Left forelimb (tissue), 1 donor: ENCODE results near the gene TPR.

ENCODE experiments used
- DNase-seq: peaks from one replicate; pipeline ENCODE4 v3.0.0-alpha.2; 2018; ENCODE audit warnings: low spot score

Gene TPR

GRCh38 chr1:186327331-186327730 is 47.7 kb downstream of the TPR start:
- no peak for DNase-seq

- DNase-seq: no peak
Measured at GRCh38 chr1:186326009-186326408, 49.0 kb downstream of the TPR start.

GRCh38 chr1:186325239-186325638 is 49.8 kb downstream of the TPR start:
- no peak for DNase-seq

DNA sequence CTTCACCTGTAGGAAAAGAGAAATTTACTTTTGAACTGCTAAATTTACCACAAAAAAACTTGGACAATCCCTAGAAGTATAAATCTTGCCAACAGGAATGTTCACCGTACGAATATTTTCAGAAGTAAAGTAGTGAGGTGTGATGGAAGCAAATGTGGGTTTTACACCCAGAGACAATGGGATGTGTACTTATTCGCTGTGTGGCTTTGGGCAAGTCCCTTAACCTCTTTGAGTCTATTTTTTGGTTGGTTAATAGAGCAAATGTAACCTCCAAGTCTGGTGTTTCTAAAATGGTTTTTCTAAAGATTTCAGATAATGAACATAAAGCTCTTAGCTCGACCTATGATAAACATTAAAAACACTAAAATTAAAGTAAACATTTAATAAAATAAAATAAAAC is 51.2 kb downstream of the TPR start:
- no peak for DNase-seq

- no peak for DNase-seq
Measured at GRCh38 chr1:186315570-186315969, 59.5 kb downstream of the TPR start.

GRCh38 chr1:186311375-186312051 is 63.5 kb downstream of the TPR start:
- no peak for DNase-seq

GRCh38 chr1:186310307-186310706 is 64.7 kb downstream of the TPR start:
- DNase-seq: no peak

- DNase-seq: no peak
Measured at GRCh38 chr1:186308264-186309060, 66.6 kb downstream of the TPR start.

GRCh38 chr1:186307445-186307844 is 67.6 kb downstream of the TPR start:
- no peak for DNase-seq

- DNase-seq: no peak
Measured at GRCh38 chr1:186306533-186306932, 68.5 kb downstream of the TPR start.

DNA sequence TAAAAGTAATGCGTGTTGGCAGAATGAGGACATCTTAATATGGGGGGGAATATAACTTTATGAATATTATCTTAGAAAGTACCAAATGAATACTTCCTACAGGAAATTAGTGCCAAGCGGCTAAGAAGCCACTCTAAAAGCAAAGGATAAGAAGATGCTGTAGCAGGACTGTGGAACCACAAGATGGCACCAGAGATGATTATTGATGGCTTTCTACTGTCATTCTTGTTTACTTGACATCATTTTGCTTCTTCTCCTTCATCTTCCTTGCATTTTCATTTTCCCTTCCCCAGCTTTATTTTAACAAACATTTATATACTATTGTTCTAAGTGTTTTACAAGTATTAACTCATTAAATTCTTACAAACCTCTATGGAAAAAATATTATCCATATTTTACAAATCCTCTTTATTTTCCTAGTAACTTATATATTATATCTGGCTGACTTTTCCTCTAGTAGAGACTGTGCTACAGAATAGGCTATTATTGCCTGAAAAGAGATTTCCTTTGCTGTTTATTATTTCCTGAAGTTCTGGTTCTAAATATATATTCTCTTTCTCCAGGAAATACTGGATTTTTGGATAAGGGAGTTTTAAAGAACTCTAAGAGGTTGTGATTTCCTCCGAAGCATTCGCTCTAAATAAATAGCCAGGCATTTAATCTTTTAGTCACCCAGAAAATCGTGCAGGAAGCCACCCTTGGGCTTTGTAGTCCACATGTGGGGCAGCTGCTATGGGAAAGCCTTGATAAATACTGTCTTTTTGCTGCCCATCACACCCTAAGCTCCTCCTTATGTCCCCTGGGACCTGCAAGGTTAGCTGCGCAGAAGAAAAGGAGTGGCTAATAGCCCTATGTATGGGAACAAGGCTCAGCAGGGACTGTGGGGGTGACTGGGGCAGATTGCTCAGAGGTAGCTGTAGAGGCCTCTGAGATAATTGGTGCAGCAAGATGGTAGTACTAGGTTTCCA is 69.8 kb downstream of the TPR start:
- no peak for DNase-seq

GRCh38 chr1:186303911-186304310 is 71.1 kb downstream of the TPR start:
- DNase-seq: no peak

GRCh38 chr1:186302381-186302920 is 72.6 kb downstream of the TPR start:
- DNase-seq: no peak

DNA sequence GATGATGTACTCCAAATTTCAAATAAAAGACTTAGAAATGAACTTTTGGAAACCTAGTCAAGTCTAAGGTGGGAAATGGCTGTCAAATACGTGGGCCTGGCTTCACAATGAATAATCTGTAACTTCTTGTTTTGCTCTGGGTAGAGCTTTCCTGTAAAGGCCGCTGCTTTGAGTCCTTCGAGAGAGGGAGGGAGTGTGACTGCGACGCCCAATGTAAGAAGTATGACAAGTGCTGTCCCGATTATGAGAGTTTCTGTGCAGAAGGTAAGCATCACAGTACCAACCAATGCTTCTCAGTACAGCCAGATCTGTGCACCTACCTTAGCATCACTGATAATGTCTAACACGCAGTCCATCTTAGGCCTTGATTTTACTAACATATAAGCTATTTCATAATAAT is 73.6 kb downstream of the TPR start:
- no peak for DNase-seq

GRCh38 chr1:186300056-186300455 is 75.0 kb downstream of the TPR start:
- no peak for DNase-seq

GRCh38 chr1:186299570-186299969 is 75.5 kb downstream of the TPR start:
- DNase-seq: no peak

DNA sequence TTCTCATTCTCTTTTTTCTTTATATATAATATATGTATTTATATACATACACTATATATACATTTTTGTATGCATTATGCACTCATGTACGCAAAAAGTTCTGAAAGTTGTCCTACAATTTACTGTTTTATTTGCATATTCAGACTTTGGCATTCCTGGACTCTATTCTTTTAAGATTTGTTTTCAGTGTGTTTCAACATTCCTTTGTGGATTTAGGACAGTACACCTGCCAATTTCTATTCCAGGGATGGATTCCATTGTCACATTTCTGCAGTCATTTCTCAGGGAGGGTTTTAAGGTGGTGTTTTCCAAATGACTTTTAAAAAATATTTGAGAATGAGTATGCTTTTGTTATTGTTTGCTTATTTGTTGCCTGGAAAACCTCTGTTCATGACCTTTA is 76.2 kb downstream of the TPR start:
- no peak for DNase-seq

DNA sequence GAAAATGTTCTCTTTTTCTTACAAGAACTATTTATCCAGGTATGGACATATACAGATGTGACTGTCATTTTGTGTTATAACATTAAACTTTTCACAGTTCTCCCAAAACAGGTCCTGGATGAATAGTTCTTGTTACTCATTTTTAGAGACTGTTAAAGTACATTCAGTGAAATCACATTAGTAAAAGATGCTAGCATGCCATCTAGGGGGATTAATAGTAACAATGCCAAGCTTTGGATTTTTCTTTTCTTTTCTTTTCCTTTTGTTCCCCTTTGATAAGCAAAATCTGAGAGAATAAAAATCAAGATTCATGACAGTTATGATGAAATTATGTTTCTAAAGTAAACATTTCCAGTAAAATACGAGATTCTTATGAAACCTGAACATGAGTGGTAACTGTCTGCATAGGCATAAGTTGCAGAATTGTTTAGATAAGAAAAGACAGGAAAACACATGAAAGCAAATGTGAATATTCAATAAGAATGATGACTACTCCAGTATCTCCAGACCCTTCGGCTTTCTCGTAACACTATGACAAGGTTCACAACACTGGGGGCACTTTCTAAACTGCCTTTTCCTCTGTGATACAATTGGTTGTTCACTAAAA is 77.5 kb downstream of the TPR start:
- DNase-seq: no peak

DNA sequence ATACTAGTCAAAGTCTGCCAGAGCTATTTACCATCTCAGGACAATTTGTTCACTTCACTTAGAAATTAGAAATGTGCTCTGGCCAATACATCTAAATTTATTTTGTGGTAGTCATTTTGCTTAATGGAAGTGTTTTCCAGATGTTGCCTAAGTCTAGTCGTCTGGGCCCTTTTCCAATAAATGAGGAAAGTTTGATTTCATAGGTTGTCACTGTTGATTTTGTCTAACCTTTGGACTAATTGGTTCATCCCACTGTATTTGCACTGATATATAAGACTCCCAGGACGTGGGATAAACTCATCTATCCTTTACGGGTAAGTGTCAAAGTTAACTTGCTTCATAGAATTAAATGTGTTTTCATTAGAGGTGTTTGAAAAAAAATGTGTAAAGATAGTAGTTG is 79.1 kb downstream of the TPR start, which contains the start of gene PRG4:
Gene PRG4 (plus strand): TSS at position 300 of the 400 bp plus-strand sequence.
- DNase-seq: no peak

DNA sequence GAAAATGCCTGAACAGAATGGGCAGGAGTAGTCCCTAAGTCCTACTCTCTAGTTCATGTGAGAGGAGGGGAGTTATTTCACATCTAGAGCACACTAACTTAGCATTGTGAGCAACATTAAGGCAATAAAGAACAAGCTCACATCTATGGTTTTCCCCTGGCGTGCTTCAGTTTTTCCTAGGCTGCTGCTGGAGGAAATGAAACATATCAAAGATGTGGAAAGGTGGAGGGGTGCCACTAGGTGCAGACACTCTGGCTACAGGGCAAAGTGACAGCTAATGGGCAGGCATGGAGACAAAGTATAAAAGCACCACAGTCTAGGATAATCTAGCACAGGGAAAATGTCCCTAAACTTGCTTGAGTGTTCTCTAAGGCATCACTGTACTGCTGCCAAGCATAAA is 82.2 kb downstream of the TPR start:
- no peak for DNase-seq

- DNase-seq: no peak
Measured at GRCh38 chr1:186291271-186291670, 83.8 kb downstream of the TPR start.
